ENCODE results near the gene CDRT4. TPM values are rescaled to one million over a fixed set of nuclear protein-coding genes. Genes with fewer than 3 reads are reported as not detected.

Gene CDRT4
- total RNA-seq, 3 donors from 2014 or later (not counting 1 experiment from before 2014, with no cell fraction given): 5.5 to 14.0 (median 11.8) TPM

GRCh38 chr17:15453246-15453645 is 14.2 kb downstream of the CDRT4 start:
- 100% methylated on average over 1 of the region's 4 CpGs for WGBS (ENCODE audit: insufficient coverage)
- H3K27me3 Mint-ChIP-seq (ENCODE audit: low read depth in 2 of 2): no peaks in the 10 kb centered on the region
- H3K4me1 ChIP-seq (ENCODE audit: control insufficient read depth, insufficient read depth, low read length): no peaks in the 10 kb centered on the region
- no peaks in the 10 kb centered on the region for H3K4me1 Mint-ChIP-seq
- H3K4me3 ChIP-seq (ENCODE audit: low read length): no peak overlapping the region
- no peaks in the 10 kb centered on the region for H3K27me3 ChIP-seq (ENCODE audit: control insufficient read depth, insufficient read depth, low read length)
- no peaks in the 10 kb centered on the region for H3K9me3 ChIP-seq (ENCODE audit: control insufficient read depth, insufficient read depth, low read length)
- DNase-seq (no peak), ATAC-seq (no peak)
- no peak overlapping the region for H3K27ac ChIP-seq (ENCODE audit: low read length)
- TF ChIP-seq, protein P1, sequence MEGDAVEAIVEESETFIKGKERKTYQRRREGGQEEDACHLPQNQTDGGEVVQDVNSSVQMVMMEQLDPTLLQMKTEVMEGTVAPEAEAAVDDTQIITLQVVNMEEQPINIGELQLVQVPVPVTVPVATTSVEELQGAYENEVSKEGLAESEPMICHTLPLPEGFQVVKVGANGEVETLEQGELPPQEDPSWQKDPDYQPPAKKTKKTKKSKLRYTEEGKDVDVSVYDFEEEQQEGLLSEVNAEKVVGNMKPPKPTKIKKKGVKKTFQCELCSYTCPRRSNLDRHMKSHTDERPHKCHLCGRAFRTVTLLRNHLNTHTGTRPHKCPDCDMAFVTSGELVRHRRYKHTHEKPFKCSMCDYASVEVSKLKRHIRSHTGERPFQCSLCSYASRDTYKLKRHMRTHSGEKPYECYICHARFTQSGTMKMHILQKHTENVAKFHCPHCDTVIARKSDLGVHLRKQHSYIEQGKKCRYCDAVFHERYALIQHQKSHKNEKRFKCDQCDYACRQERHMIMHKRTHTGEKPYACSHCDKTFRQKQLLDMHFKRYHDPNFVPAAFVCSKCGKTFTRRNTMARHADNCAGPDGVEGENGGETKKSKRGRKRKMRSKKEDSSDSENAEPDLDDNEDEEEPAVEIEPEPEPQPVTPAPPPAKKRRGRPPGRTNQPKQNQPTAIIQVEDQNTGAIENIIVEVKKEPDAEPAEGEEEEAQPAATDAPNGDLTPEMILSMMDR (IDR thresholded peaks at IDR 0.05): no peak
- H3K4me3 Mint-ChIP-seq: no peak overlapping the region
- no peak overlapping the region for H3K27ac Mint-ChIP-seq
- peaks cover 0 to 3% of the 10 kb centered on the region in 2 donors for H3K9me3 Mint-ChIP-seq
- H3K36me3 ChIP-seq (ENCODE audit: control insufficient read depth, insufficient read depth, low read length): no peaks in the 10 kb centered on the region
- peaks cover 10% of the 10 kb centered on the region for H3K36me3 Mint-ChIP-seq
- intact Hi-C loops (cut with micrococcal nuclease): no loop called here

GRCh38 chr17:15452746-15453145 is 14.7 kb downstream of the CDRT4 start:
- Histone ChIP-seq H3K9me3 (ENCODE audit: control insufficient read depth, insufficient read depth, low read length) (no peaks in the 10 kb centered on the region), H3K27ac (ENCODE audit: low read length) (no peak overlapping the region), H3K27me3 (ENCODE audit: control insufficient read depth, insufficient read depth, low read length) (no peaks in the 10 kb centered on the region), H3K36me3 (ENCODE audit: control insufficient read depth, insufficient read depth, low read length) (no peaks in the 10 kb centered on the region), H3K4me1 (ENCODE audit: control insufficient read depth, insufficient read depth, low read length) (no peaks in the 10 kb centered on the region), H3K4me3 (ENCODE audit: low read length) (no peak overlapping the region)
- Mint-ChIP-seq H3K4me3 (no peak overlapping the region), H3K27ac (no peak overlapping the region), H3K36me3 (peaks cover 10% of the 10 kb centered on the region), H3K27me3 (ENCODE audit: low read depth in 2 of 2) (no peaks in the 10 kb centered on the region), H3K4me1 (no peaks in the 10 kb centered on the region), H3K9me3 (peaks cover 0 to 3% of the 10 kb centered on the region in 2 donors)
- no CpG with 5 or more reads among the region's 1 CpG for WGBS (ENCODE audit: insufficient coverage)
- intact Hi-C loops (cut with micrococcal nuclease): no loop called here
- ATAC-seq: no peak
- DNase-seq: no peak
- TF ChIP-seq, protein P1 (IDR thresholded peaks at IDR 0.05): no peak

GRCh38 chr17:15451680-15452079 is 15.7 kb downstream of the CDRT4 start:
- Mint-ChIP-seq H3K9me3 (peaks cover 0 to 3% of the 10 kb centered on the region in 2 donors), H3K27me3 (ENCODE audit: low read depth in 2 of 2) (no peaks in the 10 kb centered on the region), H3K27ac (no peak overlapping the region), H3K4me3 (no peak overlapping the region), H3K36me3 (peaks cover 10% of the 10 kb centered on the region), H3K4me1 (no peaks in the 10 kb centered on the region)
- intact Hi-C loops (cut with micrococcal nuclease): no loop called here
- Histone ChIP-seq H3K4me1 (ENCODE audit: control insufficient read depth, insufficient read depth, low read length) (no peaks in the 10 kb centered on the region), H3K27me3 (ENCODE audit: control insufficient read depth, insufficient read depth, low read length) (no peaks in the 10 kb centered on the region), H3K4me3 (ENCODE audit: low read length) (no peak overlapping the region), H3K9me3 (ENCODE audit: control insufficient read depth, insufficient read depth, low read length) (no peaks in the 10 kb centered on the region), H3K36me3 (ENCODE audit: control insufficient read depth, insufficient read depth, low read length) (no peaks in the 10 kb centered on the region), H3K27ac (ENCODE audit: low read length) (no peak overlapping the region)
- TF ChIP-seq, protein P1 (IDR thresholded peaks at IDR 0.05): no peak
- ATAC-seq (no peak), DNase-seq (no peak)
- 92% methylated on average over 3 of the region's 3 CpGs for WGBS (ENCODE audit: insufficient coverage)

GRCh38 chr17:15448580-15448956 is 18.9 kb downstream of the CDRT4 start:
- Histone ChIP-seq H3K27me3 (ENCODE audit: control insufficient read depth, insufficient read depth, low read length) (no peaks in the 10 kb centered on the region), H3K4me1 (ENCODE audit: control insufficient read depth, insufficient read depth, low read length) (no peaks in the 10 kb centered on the region), H3K9me3 (ENCODE audit: control insufficient read depth, insufficient read depth, low read length) (no peaks in the 10 kb centered on the region), H3K27ac (ENCODE audit: low read length) (no peak overlapping the region), H3K36me3 (ENCODE audit: control insufficient read depth, insufficient read depth, low read length) (no peaks in the 10 kb centered on the region), H3K4me3 (ENCODE audit: low read length) (no peak overlapping the region)
- TF ChIP-seq, protein P1 (IDR thresholded peaks at IDR 0.05): no peak
- no peaks in the 10 kb centered on the region for H3K27me3 Mint-ChIP-seq (ENCODE audit: low read depth in 2 of 2)
- no peaks in the 10 kb centered on the region for H3K36me3 Mint-ChIP-seq
- no peaks in the 10 kb centered on the region for H3K4me1 Mint-ChIP-seq
- intact Hi-C loops (cut with micrococcal nuclease): no loop called here
- no peak overlapping the region for H3K27ac Mint-ChIP-seq
- 98% methylated on average over 7 of the region's 7 CpGs for WGBS (ENCODE audit: insufficient coverage)
- H3K4me3 Mint-ChIP-seq: no peak overlapping the region
- H3K9me3 Mint-ChIP-seq: no peaks in the 10 kb centered on the region
- ATAC-seq (no peak), DNase-seq (no peak)
